NCI-H2171 treated with DMSO at 0.1 percent for 48 hours (cell line): ENCODE results near the gene SH3BP1.
A peak's percentile ranks its signal among the peaks of the same experiment; 100 is the strongest.

Experiments
- DNase-seq: peaks from one replicate; lab custom pipeline; 2025; lab: John Stamatoyannopoulos, UW

SH3BP1 gene

GRCh38 chr22:37617431-37617830 is 22.0 kb upstream of the SH3BP1 start:
- DNase-seq = no peak

- DNase-seq = no peak
These were observed 21.3 kb upstream of the SH3BP1 start for GRCh38 chr22:37618072-37618656.

GRCh38 chr22:37618674-37619073 is 20.8 kb upstream of the SH3BP1 start:
- no peak for DNase-seq

- no peak for DNase-seq
These were observed 19.5 kb upstream of the SH3BP1 start for GRCh38 chr22:37619991-37620390.

- no peak for DNase-seq
These were observed 18.1 kb upstream of the SH3BP1 start for GRCh38 chr22:37621352-37621860.

- DNase-seq = peak; percentile 54
These were observed 16.1 kb upstream of the SH3BP1 start for GRCh38 chr22:37623075-37624016.

- no peak for DNase-seq
These were observed 15.5 kb upstream of the SH3BP1 start for GRCh38 chr22:37624017-37624365.

- DNase-seq = no peak
These were observed 14.6 kb upstream of the SH3BP1 start for GRCh38 chr22:37624876-37625275.

GRCh38 chr22:37625737-37626136 is 13.7 kb upstream of the SH3BP1 start:
- no peak for DNase-seq

- DNase-seq = no peak
These were observed 13.3 kb upstream of the SH3BP1 start for GRCh38 chr22:37626144-37626543.

- no peak for DNase-seq
These were observed 12.9 kb upstream of the SH3BP1 start for GRCh38 chr22:37626556-37627075.

GRCh38 chr22:37627121-37627520 is 12.3 kb upstream of the SH3BP1 start:
- DNase-seq = no peak

- DNase-seq = no peak
These were observed 11.9 kb upstream of the SH3BP1 start for GRCh38 chr22:37627545-37627944.

- DNase-seq = no peak
These were observed 10.6 kb upstream of the SH3BP1 start for GRCh38 chr22:37628830-37629229.

GRCh38 chr22:37629928-37630327 is 9.5 kb upstream of the SH3BP1 start:
- DNase-seq = no peak

GRCh38 chr22:37630839-37631435 is 8.5 kb upstream of the SH3BP1 start:
- DNase-seq = no peak

- no peak for DNase-seq
These were observed 7.9 kb upstream of the SH3BP1 start for GRCh38 chr22:37631448-37632173.

GRCh38 chr22:37632174-37633088 is 7.0 kb upstream of the SH3BP1 start:
- DNase-seq = no peak

GRCh38 chr22:37633089-37633624 is 6.3 kb upstream of the SH3BP1 start:
- DNase-seq = no peak

- peak; percentile 58 for DNase-seq
These were observed 5.6 kb upstream of the SH3BP1 start for GRCh38 chr22:37633625-37634416.
